Endothelial cell of umbilical vein (primary cell): ENCODE data around the gene RMRP. TPM values are rescaled to one million over a fixed set of nuclear protein-coding genes. Genes with fewer than 3 reads are reported as not detected.
A peak's percentile ranks its signal among the peaks of the same experiment; 100 is the strongest.

ENCODE experiments used
- BruUV-seq: library from RNA; stranded (reverse); fragments of 400-500 nt; replicated peaks from 2 replicates; lab custom pipeline; 2021; lab: Mats Ljungman, UMichigan
- CTCF ChIA-PET: fragments of 300-600, 350-600 bp; sonication (Branson Sonifier 250); formaldehyde crosslinking; loops from one replicate; lab custom pipeline; 2021; ENCODE audit warnings: antibody characterized with exemption, inconsistent platforms; lab: Charles Lee
- POLR2A ChIA-PET: fragments of 300-600, 350-600 bp; sonication (Branson Sonifier 250); formaldehyde crosslinking; loops from one replicate; lab custom pipeline; 2021; ENCODE audit warnings: antibody characterized with exemption, inconsistent platforms; lab: Charles Lee
- DNase-seq: peaks from one replicate; pipeline ENCODE4 v3.0.0-alpha.2; 2011; ENCODE audit warnings: low read depth, low spot score
- FAIRE-seq: peaks from 2 replicates; lab custom pipeline; 2011; peaks lifted over from hg19 to GRCh38; lab: Jason Lieb, UNC
- H2AFZ ChIP-seq: 2 replicates; pipeline ENCODE4 v1.6.0; 2012; ENCODE audit warnings: low read depth, low read length, control low read depth, inconsistent platforms
- H3K27ac ChIP-seq: 2 replicates; pipeline ENCODE4 v1.5.1; 2011; ENCODE audit warnings: low read depth, mild to moderate bottlenecking, control low read depth, low read length, moderate library complexity; ENCODE audit not compliant: insufficient read depth
- H3K27me3 ChIP-seq, 2 experiments: 2 replicates each; pipeline versions ENCODE4 v1.6.0 to v1.6.1; 2011; ENCODE audit warnings: low read length in 2 of 2, mixed read lengths in 1 of 2; ENCODE audit not compliant: control insufficient read depth in 2 of 2, insufficient read depth in 2 of 2
- H3K36me3 ChIP-seq, 2 experiments: 2 replicates in 1 of 2; 3 replicates in 1 of 2; pipeline ENCODE4 v1.5.1; 2011; ENCODE audit warnings: low read length in 2 of 2, mild to moderate bottlenecking in 1 of 2, moderate library complexity in 1 of 2; ENCODE audit not compliant: control insufficient read depth in 2 of 2, insufficient read depth in 2 of 2; ENCODE audit errors: extremely low read depth in 1 of 2
- H3K4me1 ChIP-seq: 3 replicates; pipeline ENCODE4 v1.5.1; 2011; ENCODE audit warnings: mild to moderate bottlenecking, low read length; ENCODE audit not compliant: control insufficient read depth, insufficient read depth; ENCODE audit errors: extremely low read depth
- H3K4me2 ChIP-seq: 2 replicates; pipeline ENCODE4 v1.6.1; 2011; ENCODE audit warnings: low read length, control low read depth, mixed read lengths; ENCODE audit not compliant: insufficient read depth
- H3K4me3 ChIP-seq, 3 experiments: fragments of 200-600 bp in 1 of 3; sonication (generic), shearing (Covaris generic) in 1 of 3; replicated peaks in 1 of 3; 2 replicates each; pipeline ENCODE4 v1.5.1; 2011 to 2016; ENCODE audit warnings: control low read depth in 3 of 3, low read length in 3 of 3, mild to moderate bottlenecking in 2 of 3, inconsistent platforms in 1 of 3, low read depth in 1 of 3, moderate library complexity in 1 of 3; ENCODE audit not compliant: insufficient read depth in 1 of 3
- H3K79me2 ChIP-seq: 2 replicates; pipeline ENCODE4 v1.6.0; 2012; ENCODE audit warnings: low read length, inconsistent platforms; ENCODE audit not compliant: control insufficient read depth, insufficient read depth
- H3K9ac ChIP-seq: replicated peaks from 2 replicates; pipeline ENCODE3; 2011; ENCODE audit warnings: low read length, control low read depth; ENCODE audit not compliant: insufficient read depth; ENCODE audit errors: extremely low read depth
- H3K9me1 ChIP-seq: replicated peaks from 3 replicates; pipeline ENCODE4 v1.6.0; 2011; ENCODE audit warnings: mild to moderate bottlenecking, low read length; ENCODE audit not compliant: control insufficient read depth, insufficient read depth; ENCODE audit errors: extremely low read depth
- H3K9me3 ChIP-seq: replicated peaks from 2 replicates; pipeline ENCODE4 v1.5.1; 2012; ENCODE audit warnings: low read length, inconsistent platforms; ENCODE audit not compliant: control insufficient read depth, insufficient read depth
- H4K20me1 ChIP-seq: replicated peaks from 2 replicates; pipeline ENCODE3; 2011; ENCODE audit warnings: mild to moderate bottlenecking, low read length; ENCODE audit not compliant: control insufficient read depth, insufficient read depth; ENCODE audit errors: extremely low read depth
- EZH2 ChIP-seq: IDR thresholded peaks from 2 replicates; pipeline ENCODE4 v1.6.1; 2012; ENCODE audit warnings: borderline replicate concordance, low read depth, mild to moderate bottlenecking, moderate library complexity, low read length, inconsistent platforms; ENCODE audit not compliant: severe bottlenecking
- JUN ChIP-seq: IDR thresholded peaks from 2 replicates; pipeline ENCODE4 v1.6.1; 2011; ENCODE audit warnings: borderline replicate concordance, low read depth; ENCODE audit not compliant: insufficient read length, insufficient read depth
- MYC ChIP-seq: IDR thresholded peaks from one replicate; pipeline ENCODE4 v1.6.1; 2011; ENCODE audit warnings: mild to moderate bottlenecking, low read depth, low read length
- POLR2A ChIP-seq: IDR thresholded peaks from 2 replicates; pipeline ENCODE4 v1.6.1; 2012; ENCODE audit warnings: low read depth, mild to moderate bottlenecking, control low read depth, low read length
- dilution Hi-C: fragments of 300-500 bp; cut with MboI; formaldehyde crosslinking; loops from one replicate; pipeline ENCODE4 v1.15.0; 2019; ENCODE audit warnings: low sequenced_read_pairs; ENCODE audit not compliant: extremely low pct_ligation_motif_present
- intact Hi-C: fragments of 100-400 bp; cut with micrococcal nuclease; formaldehyde crosslinking; loops from one replicate; pipeline ENCODE4 v1.10.0; 2022
- polyA plus RNA-seq, 4 experiments: library from polyadenylated mRNA; depleted of rRNA in 3 of 4; stranded (reverse) in 3 of 4; unstranded in 1 of 4; fragments of >200 nt; gene quantifications; 2 replicates each; pipeline versions ENCODE4 v1.2.1 to v1.2.3, GENCODE V29; 2011 to 2012; ENCODE audit warnings: missing spikeins in 1 of 4
- total RNA-seq: library from RNA; stranded (reverse); gene quantifications from 2 replicates; pipeline ENCODE4 v1.2.3, GENCODE V29; 2021

The RMRP gene
- total and polyA plus RNA-seq, 2 donors (not counting 3 experiments of a cell fraction or from before 2014, with no cell fraction given), result 19,118 TPM; not detected in 1

- Histone ChIP-seq H3K27ac (peak overlapping the region; percentile 45), H3K27me3 (no peaks in the 10 kb centered on the region), H4K20me1 (no peaks in the 10 kb centered on the region), H3K4me3 (peak overlapping the region; percentile 66 to 82 (median 70)), H3K4me1 (peaks cover 28% of the 10 kb centered on the region), H3K79me2 (peaks cover 36% of the 10 kb centered on the region), H3K9me3 (no peaks in the 10 kb centered on the region), H3K9me1 (no peaks in the 10 kb centered on the region), H2AFZ (peak overlapping the region; percentile 45), H3K36me3 (peaks cover 3% of the 10 kb centered on the region in 2 experiments), H3K4me2 (peak overlapping the region; percentile 84), H3K9ac (peak overlapping the region; percentile 68)
- no peak for TF ChIP-seq JUN
- TF ChIP-seq MYC, result no peak
- TF ChIP-seq EZH2, result no peak
- TF ChIP-seq POLR2A, result peak; percentile 65
- ChIA-PET CTCF (interaction anchor here (0.6 to 13.5 kb wide), 8 partner anchors 15 to 99 kb away, joined by 3 to 227 read pairs (median 4); partner anchors contain the start of genes ARHGEF39, CCDC107 and RMRP), POLR2A (interaction anchor here (0.7 to 1.7 kb wide), 8 partner anchors 11 to 37 kb away, joined by 3 to 7 read pairs (median 4); partner anchors contain the start of gene ARHGEF39)
- peak; percentile 72 for DNase-seq
- FAIRE-seq, result peak; percentile 89
- dilution Hi-C loops, result no loop called here
- BruUV-seq, result no TSS peak
- intact Hi-C loops, result loop anchor here (2.0 kb wide), 1 partner anchor 42 kb away; the partner anchor contains the start of genes CREB3 and TLN1
These were observed 33.0 kb upstream of the RMRP start for GRCh38 chr9:35690614-35691333.

GRCh38 chr9:35690294-35690613 is 32.4 kb upstream of the RMRP start:
- dilution Hi-C loops (no loop called here), intact Hi-C loops (loop anchor here (2.0 kb wide), 1 partner anchor 43 kb away; the partner anchor contains the start of genes CREB3 and TLN1)
- ChIA-PET CTCF (interaction anchor here (0.6 to 13.5 kb wide), 8 partner anchors 15 to 100 kb away, joined by 3 to 227 read pairs (median 4); partner anchors contain the start of genes ARHGEF39, CCDC107 and RMRP), POLR2A (interaction anchor here (0.7 to 1.7 kb wide), 7 partner anchors 10 to 37 kb away, joined by 3 to 7 read pairs (median 4); partner anchors contain the start of gene ARHGEF39)
- Histone ChIP-seq H3K9me3 (no peaks in the 10 kb centered on the region), H3K4me1 (peaks cover 28% of the 10 kb centered on the region), H2AFZ (peak overlapping the region; percentile 84), H3K36me3 (peaks cover 2 to 6% of the 10 kb centered on the region in 2 experiments), H3K4me3 (peak overlapping the region; percentile 66 to 82 (median 70)), H3K79me2 (peaks cover 36% of the 10 kb centered on the region), H3K4me2 (peak overlapping the region; percentile 84), H3K27ac (peak overlapping the region; percentile 41), H3K9me1 (no peaks in the 10 kb centered on the region), H3K9ac (peak overlapping the region; percentile 68), H4K20me1 (no peaks in the 10 kb centered on the region), H3K27me3 (no peaks in the 10 kb centered on the region)
- TF ChIP-seq POLR2A, result peak; percentile 3
- no peak for TF ChIP-seq MYC
- DNase-seq, result no peak
- no TSS peak for BruUV-seq
- peak; percentile 28 for FAIRE-seq
